GM19328 (cell line): Measurements from ENCODE around the gene HPSE2.

Source experiments
- ATAC-seq: cut with Tn5 transposase; IDR thresholded peaks from one replicate; pipeline ENCODE4 v1.9.1; 2021; ENCODE audit warnings: mild to moderate bottlenecking, moderate library complexity; ENCODE audit not compliant: unreplicated experiment

Gene HPSE2

DNA sequence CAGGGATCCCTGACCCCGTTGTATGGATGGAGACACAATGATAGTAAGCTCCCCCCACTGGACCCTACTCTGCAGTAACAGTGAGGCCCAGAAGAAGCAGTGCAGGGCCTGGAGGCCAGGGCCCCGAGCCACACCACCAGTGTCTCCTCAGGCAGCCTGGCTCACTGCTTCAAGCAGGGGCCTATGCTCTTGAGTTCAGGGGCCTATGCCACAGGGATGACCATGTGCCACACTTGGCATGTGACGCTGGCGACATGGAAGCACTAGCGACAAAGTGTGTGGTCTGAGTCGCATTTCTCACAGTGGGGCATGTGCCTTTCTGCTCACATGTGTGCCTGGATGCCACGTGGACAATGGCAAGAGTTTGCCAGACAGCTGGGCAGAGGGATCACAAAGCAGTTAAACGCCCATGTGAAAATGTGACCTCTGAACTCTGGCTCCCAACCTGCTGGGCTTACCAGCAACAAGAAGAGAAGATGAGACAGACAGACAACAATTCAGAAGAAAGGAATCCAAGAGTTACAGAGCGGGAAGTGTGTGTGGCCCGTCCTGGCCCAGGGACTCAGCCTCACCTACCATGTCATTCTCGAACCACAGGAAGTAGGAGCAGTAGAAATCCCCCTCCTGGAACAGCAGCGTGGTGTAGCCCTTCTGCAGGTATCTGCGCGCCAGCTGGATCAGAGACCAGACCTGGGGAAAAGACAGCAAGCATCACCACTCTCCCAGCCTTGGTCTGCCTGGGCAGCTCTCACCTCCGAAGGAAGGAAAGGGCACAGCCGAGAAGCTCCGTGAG lies 816.0 kb downstream of the HPSE2 start:
- ATAC-seq, result no peak

DNA sequence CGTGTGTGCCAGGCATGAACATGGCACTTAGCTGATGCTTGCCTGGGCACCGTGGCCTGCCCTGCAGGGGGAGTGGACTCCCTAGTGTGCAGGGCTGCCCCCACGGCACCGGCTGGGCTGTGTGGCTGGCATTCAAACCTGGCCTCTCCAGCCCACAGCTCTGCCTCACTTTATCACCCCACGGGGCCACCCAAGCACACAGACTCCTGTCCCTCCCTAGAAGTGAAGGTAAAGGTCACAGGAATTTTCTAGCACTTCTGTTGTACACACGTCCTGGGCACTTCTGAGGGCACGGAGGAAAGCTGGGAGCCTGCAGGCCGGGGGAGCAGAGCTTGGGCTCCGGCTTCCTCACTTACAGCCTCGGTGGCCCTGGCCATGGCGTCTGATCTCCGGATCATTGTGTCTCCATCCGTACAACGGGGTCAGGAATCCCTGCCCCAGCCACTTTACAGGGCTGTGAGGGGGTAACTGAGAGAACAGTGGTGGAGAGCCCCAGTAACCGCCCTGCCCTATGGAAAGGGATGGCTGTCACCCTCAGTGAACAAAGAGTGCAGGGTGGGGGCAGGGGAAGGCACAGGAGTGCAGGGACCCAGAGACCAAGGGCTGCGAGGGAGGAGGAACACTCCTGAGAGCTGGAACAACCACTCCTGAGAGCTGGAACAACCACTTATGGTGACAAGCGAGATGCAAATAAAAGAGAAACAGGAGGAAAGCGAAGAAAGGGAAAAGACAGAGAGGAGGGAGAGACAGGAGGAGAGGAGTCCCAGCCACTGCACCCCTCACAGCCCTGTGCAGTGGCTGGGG lies 816.8 kb downstream of the HPSE2 start:
- ATAC-seq, result no peak

GRCh38 chr10:98417973-98418664 lies 817.5 kb downstream of the HPSE2 start:
- ATAC-seq, result no peak

DNA sequence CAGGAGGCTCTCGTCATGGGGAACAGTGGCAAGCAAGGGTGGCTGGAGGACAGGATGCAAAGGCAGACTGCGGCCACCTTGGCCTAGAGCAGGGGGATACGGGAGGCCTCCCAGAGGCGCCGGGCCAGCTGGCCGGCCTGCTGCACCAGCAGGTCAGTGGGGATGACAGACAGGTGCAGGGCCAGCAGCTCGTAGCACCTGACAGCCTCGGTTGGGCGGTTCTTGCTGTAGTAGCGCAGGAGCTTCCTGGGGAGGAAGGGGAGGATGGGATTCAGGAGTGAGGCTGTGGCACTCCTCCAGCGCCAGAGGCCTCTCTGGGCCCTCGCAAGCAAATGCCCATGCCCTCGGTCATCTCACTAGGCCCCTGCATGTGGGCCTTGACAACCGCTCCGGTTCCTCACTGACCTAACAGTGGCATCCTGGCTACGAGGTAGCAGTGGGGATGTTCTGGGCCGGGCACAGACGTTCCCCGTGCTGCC lies 818.1 kb downstream of the HPSE2 start:
- ATAC-seq, result no peak

DNA sequence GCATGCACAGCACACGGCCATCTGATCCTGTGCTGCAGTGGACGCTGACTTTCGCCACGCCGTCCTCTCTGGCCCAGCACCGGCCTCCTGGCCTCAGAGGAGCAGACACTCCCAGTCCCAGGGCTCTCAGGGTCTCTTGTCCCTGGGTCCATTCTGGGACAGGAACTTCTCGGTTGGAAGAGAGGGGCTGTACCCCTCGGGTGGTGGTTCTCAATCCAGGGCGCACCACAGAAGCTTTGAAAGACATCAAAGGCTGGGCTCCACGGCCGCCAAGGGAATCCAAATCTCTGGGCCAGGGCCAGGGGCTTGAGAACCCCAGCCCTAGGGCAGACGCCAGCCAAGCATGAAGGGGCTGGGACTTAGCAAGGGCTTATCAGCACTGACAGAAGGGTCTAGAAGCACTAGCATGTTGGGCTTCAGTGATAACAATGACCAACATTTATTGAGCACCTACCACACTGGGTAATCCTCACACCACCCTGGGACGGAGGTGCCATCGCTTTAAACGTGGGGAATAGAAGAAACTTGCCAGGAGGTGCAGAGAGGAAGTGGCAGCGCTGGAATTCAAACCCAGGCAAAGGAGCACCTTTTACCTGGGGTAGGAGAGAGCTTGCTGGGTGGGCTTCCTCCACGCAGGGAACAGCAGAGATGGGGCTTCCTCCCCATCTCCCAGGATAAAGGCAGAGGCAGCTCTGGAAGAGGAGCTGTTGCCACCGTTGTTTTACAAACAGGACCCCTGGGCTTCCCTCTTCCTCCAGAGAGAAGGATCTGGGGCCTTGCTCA lies 818.9 kb downstream of the HPSE2 start:
- ATAC-seq, result no peak

DNA sequence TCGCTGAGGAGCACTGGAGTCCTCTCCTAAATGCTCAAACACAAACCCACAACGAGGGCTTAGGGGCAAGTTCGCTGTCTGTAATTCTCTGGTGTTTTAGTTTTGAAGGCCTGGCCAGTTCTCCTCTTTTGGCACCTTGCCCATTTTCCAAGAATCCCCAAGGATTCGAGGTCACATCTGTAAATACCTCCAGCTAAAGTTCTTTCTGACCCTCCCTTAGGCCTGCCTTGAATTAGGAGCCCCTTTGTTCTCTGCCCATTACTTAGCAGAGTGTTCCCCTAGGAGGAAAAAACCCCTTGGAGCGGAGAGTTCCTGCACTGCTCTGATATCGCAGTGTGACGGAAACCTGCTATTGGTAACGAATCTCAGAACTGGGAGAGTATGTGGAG lies 819.9 kb downstream of the HPSE2 start:
- no peak for ATAC-seq

GRCh38 chr10:98414932-98415730 lies 820.5 kb downstream of the HPSE2 start, which contains the start of gene PYROXD2:
TSS of gene PYROXD2 (minus strand) at chr10:98415182. CDS start at chr10:98415135, 47 bp downstream.
- ATAC-seq, result no peak

GRCh38 chr10:98414578-98414931 lies 821.1 kb downstream of the HPSE2 start:
- no peak for ATAC-seq

- no peak for ATAC-seq
Observed at GRCh38 chr10:98411768-98412167, 823.9 kb downstream of the HPSE2 start.

DNA sequence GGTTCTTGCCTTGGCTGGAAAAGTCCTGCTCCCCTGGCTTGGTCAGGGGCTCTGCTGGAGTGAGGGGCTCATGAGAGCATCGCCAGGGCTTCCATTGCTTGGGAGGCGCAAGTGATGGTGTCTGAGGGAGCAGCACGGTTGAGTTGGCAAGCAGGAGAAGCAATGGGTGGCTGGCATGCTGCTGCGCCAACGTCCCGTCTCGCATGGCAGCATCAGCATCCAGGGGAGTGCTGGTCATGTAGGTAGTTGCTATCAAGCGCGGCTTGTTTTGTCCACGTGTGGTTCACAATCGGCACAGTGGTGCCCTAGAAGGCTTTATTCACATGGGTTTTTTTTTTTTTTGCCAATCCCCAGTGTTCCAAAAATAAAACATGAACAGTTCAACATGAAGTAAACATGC lies 824.5 kb downstream of the HPSE2 start:
- ATAC-seq, result no peak

- no peak for ATAC-seq
Observed at GRCh38 chr10:98410759-98411158, 824.9 kb downstream of the HPSE2 start.

- ATAC-seq, result no peak
Observed at GRCh38 chr10:98410135-98410743, 825.4 kb downstream of the HPSE2 start.

DNA sequence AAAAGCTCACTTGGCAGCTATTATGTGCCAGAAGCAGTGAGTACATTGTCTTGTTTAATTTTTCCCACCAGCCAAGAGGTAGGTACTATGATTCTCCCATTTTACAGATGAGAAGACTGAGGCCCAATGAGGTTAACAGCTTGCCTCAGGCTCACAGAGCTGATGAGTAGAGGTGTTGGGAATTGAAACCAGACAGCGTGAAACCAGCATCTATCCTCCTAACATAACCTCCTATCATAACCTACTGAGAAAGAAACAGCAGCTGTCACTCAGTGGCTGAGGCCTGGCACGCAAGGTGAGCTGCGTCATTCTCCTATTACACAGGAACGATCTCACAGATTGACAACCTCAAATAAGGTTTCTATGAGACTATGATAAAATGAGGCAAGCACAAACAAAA lies 826.9 kb downstream of the HPSE2 start:
- ATAC-seq, result no peak

DNA sequence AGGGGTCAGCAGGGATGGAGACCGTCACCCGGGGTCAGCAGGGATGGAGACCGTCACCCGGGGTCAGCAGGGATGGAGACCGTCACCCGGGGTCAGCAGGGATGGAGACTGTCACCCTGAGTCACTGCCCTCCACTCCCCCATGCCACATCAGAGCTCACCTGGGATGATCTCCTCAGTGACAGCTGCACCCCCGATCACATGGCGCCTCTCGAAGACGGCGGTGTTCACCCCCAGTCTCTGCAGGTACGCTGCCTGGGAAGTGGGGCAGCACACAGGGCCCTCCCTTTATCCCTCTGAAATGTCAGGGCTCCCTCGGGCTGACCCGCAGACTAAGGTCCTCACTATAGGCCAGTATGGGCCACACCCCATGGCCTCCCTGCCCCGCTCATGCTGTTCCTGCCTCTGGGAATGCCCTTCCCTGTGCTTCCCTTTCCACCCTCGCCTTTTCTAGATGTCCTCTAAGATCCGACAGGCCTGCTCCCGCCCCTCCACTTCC lies 827.9 kb downstream of the HPSE2 start:
- ATAC-seq, result no peak
